Keratinocyte (primary cell): ENCODE results near the gene D2HGDH. TPM values are rescaled to one million over a fixed set of nuclear protein-coding genes. Genes with fewer than 3 reads are reported as not detected.

Experiments
- DNase-seq: peaks from one replicate; pipeline ENCODE4 v3.0.0-alpha.2; 2011; ENCODE audit warnings: low read depth, missing footprints, low spot score
- FAIRE-seq: peaks from 2 replicates; lab custom pipeline; 2011; peaks lifted over from hg19 to GRCh38; lab: Jason Lieb, UNC
- H2AFZ ChIP-seq: 2 replicates; pipeline ENCODE4 v1.6.0; 2012; ENCODE audit warnings: low read length, control low read depth, inconsistent platforms; ENCODE audit not compliant: control insufficient read depth
- H3K27ac ChIP-seq: 2 replicates; pipeline ENCODE4 v1.5.1; 2011; ENCODE audit warnings: low read length; ENCODE audit not compliant: control insufficient read depth, insufficient read depth
- H3K27me3 ChIP-seq: 3 replicates; pipeline ENCODE4 v1.6.0; 2011; ENCODE audit warnings: low read length; ENCODE audit not compliant: control insufficient read depth, insufficient read depth; ENCODE audit errors: extremely low read depth
- H3K36me3 ChIP-seq, 2 experiments: 2 replicates in 1 of 2; 3 replicates in 1 of 2; pipeline ENCODE4 v1.5.1; 2011; ENCODE audit warnings: low read length in 2 of 2, mild to moderate bottlenecking in 1 of 2; ENCODE audit not compliant: control insufficient read depth in 2 of 2, insufficient read depth in 2 of 2; ENCODE audit errors: extremely low read depth in 1 of 2
- H3K4me1 ChIP-seq: 3 replicates; pipeline ENCODE4 v1.5.1; 2011; ENCODE audit warnings: low read length; ENCODE audit not compliant: control insufficient read depth, insufficient read depth; ENCODE audit errors: extremely low read depth
- H3K4me2 ChIP-seq: 3 replicates; pipeline ENCODE4 v1.6.0; 2011; ENCODE audit warnings: low read depth, low read length; ENCODE audit not compliant: control insufficient read depth, insufficient read depth; ENCODE audit errors: extremely low read depth
- H3K4me3 ChIP-seq, 3 experiments: fragments of 200-600 bp in 1 of 3; sonication (generic) in 1 of 3; 2 replicates in 2 of 3; 3 replicates in 1 of 3; pipeline ENCODE4 v1.5.1; 2011 to 2016; ENCODE audit warnings: low read length in 3 of 3, mild to moderate bottlenecking in 3 of 3, control low read depth in 2 of 3, inconsistent platforms in 1 of 3, low read depth in 1 of 3, mixed read lengths in 1 of 3, mixed run types in 1 of 3, moderate library complexity in 1 of 3; ENCODE audit not compliant: control insufficient read depth in 2 of 3, insufficient read depth in 2 of 3; ENCODE audit errors: extremely low read depth in 1 of 3
- H3K79me2 ChIP-seq: 2 replicates; pipeline ENCODE4 v1.6.0; 2012; ENCODE audit warnings: low read length; ENCODE audit not compliant: control insufficient read depth, insufficient read depth
- H3K9ac ChIP-seq: 3 replicates; pipeline ENCODE4 v1.6.0; 2011; ENCODE audit warnings: low read length; ENCODE audit not compliant: control insufficient read depth, insufficient read depth; ENCODE audit errors: extremely low read depth
- H3K9me1 ChIP-seq: 3 replicates; pipeline ENCODE4 v1.6.0; 2011; ENCODE audit warnings: low read length; ENCODE audit not compliant: control insufficient read depth, insufficient read depth; ENCODE audit errors: extremely low read depth
- H3K9me3 ChIP-seq: 2 replicates; pipeline ENCODE4 v1.5.1; 2012; ENCODE audit warnings: low read depth, low read length; ENCODE audit not compliant: control insufficient read depth
- H4K20me1 ChIP-seq: 3 replicates; pipeline ENCODE4 v1.6.0; 2011; ENCODE audit warnings: low read length; ENCODE audit not compliant: control insufficient read depth, insufficient read depth; ENCODE audit errors: extremely low read depth
- CTCF ChIP-seq, 3 experiments: IDR thresholded peaks in 1 of 3; conservative IDR thresholded peaks in 1 of 3; optimal IDR thresholded peaks in 1 of 3; 2 replicates in 2 of 3; 3 replicates in 1 of 3; pipeline versions ENCODE3 to v1.5.1; 2011; ENCODE audit warnings: low read length in 3 of 3, mild to moderate bottlenecking in 3 of 3, moderate library complexity in 2 of 3, control low read depth in 1 of 3, inconsistent platforms in 1 of 3; ENCODE audit not compliant: insufficient read depth in 2 of 3; ENCODE audit errors: extremely low read depth in 1 of 3
- EZH2 ChIP-seq: IDR thresholded peaks from one replicate; pipeline ENCODE4 v1.6.1; 2012; ENCODE audit warnings: inconsistent platforms, mild to moderate bottlenecking, low read length, moderate library complexity
- dilution Hi-C: fragments of 300-500 bp; cut with MboI; formaldehyde crosslinking; loops from one replicate; pipeline ENCODE4 v1.7.0; 2020; ENCODE audit warnings: low sequenced_read_pairs; ENCODE audit not compliant: extremely low pct_ligation_motif_present
- polyA plus RNA-seq, 5 experiments: library from polyadenylated mRNA; depleted of rRNA in 3 of 5; stranded (reverse) in 3 of 5; stranded (forward) in 1 of 5; unstranded in 1 of 5; fragments of >200 nt; gene quantifications; 1 replicate in 1 of 5; 2 replicates in 3 of 5; 3 replicates in 1 of 5; pipeline versions ENCODE4 v1.2.1 to v1.2.3, GENCODE V29; 2011 to 2012; ENCODE audit warnings: missing spikeins in 2 of 5, low read depth in 1 of 5, low replicate concordance in 1 of 5

The D2HGDH gene
- polyA plus RNA-seq, 1 donor (not counting 4 experiments of a cell fraction or from before 2014, with no cell fraction given) = 5.4 TPM

- Histone ChIP-seq H3K9ac (no peak overlapping the region), H3K9me3 (no peaks in the 10 kb centered on the region), H3K36me3 (peaks cover 0 to 21% of the 10 kb centered on the region in 2 experiments), H3K27me3 (no peaks in the 10 kb centered on the region), H3K79me2 (no peaks in the 10 kb centered on the region), H3K4me1 (no peaks in the 10 kb centered on the region), H3K9me1 (no peaks in the 10 kb centered on the region), H3K27ac (no peak overlapping the region), H3K4me3 (no peak overlapping the region), H2AFZ (no peak overlapping the region), H3K4me2 (no peak overlapping the region), H4K20me1 (peaks cover 4% of the 10 kb centered on the region)
- TF ChIP-seq EZH2 = no peak
- TF ChIP-seq CTCF (optimal IDR thresholded peaks at IDR 0.05 in 1 of 3, IDR thresholded peaks at IDR 0.05 in 1 of 3, conservative IDR thresholded peaks at IDR 0.05 in 1 of 3; ENCODE audit: extremely low read depth in 1 of 3, insufficient read depth in 2 of 3, low read length in 3 of 3) = no peak
- FAIRE-seq = no peak
- dilution Hi-C loops = no loop called here
- DNase-seq = no peak
Observed at GRCh38 chr2:241748468-241749256, 14.2 kb downstream of the D2HGDH start.

- H4K20me1 ChIP-seq = no peaks in the 10 kb centered on the region
- no peak overlapping the region for H2AFZ ChIP-seq
- no peak overlapping the region for H3K27ac ChIP-seq
- no peak overlapping the region for H3K4me3 ChIP-seq
- no peak for TF ChIP-seq CTCF (optimal IDR thresholded peaks at IDR 0.05 in 1 of 3, IDR thresholded peaks at IDR 0.05 in 1 of 3, conservative IDR thresholded peaks at IDR 0.05 in 1 of 3; ENCODE audit: extremely low read depth in 1 of 3, insufficient read depth in 2 of 3, low read length in 3 of 3)
- TF ChIP-seq EZH2 = no peak
- no peak overlapping the region for H3K9ac ChIP-seq
- H3K4me2 ChIP-seq = no peak overlapping the region
- no peaks in the 10 kb centered on the region for H3K9me3 ChIP-seq
- DNase-seq (no peak), FAIRE-seq (no peak)
- no peaks in the 10 kb centered on the region for H3K79me2 ChIP-seq
- dilution Hi-C loops = no loop called here
- H3K27me3 ChIP-seq = no peaks in the 10 kb centered on the region
- H3K36me3 ChIP-seq = peaks cover 0 to 13% of the 10 kb centered on the region in 2 experiments
- H3K9me1 ChIP-seq = no peaks in the 10 kb centered on the region
- H3K4me1 ChIP-seq = no peaks in the 10 kb centered on the region
Observed at GRCh38 chr2:241750076-241750840, 15.8 kb downstream of the D2HGDH start.
